CD4-positive, alpha-beta T cell treated with Interferon alpha-2 for 1 hour (primary cell): ENCODE measurements around the gene LRRFIP1.
"Not testable (repeated sequence)": the region's sequence is repeated elsewhere in the genome, so short reads cannot be mapped to it uniquely, and the experiment has no call there.

Source experiments
- DNase-seq, 2 donors: peaks; one replicate each; pipeline ENCODE4 v3.0.0-alpha.2; 2020 to 2022

Gene LRRFIP1

GRCh38 chr2:237666606-237667005 lies 39.2 kb downstream of the LRRFIP1 start:
- no peak for DNase-seq

- not testable (repeated sequence) for DNase-seq
Observed at GRCh38 chr2:237667050-237667576, 39.7 kb downstream of the LRRFIP1 start.

GRCh38 chr2:237667893-237668292 lies 40.5 kb downstream of the LRRFIP1 start:
- DNase-seq = no peak

- DNase-seq = no peak
Observed at GRCh38 chr2:237668440-237668839, 41.1 kb downstream of the LRRFIP1 start.

GRCh38 chr2:237669283-237669627 lies 41.9 kb downstream of the LRRFIP1 start:
- DNase-seq = no peak

GRCh38 chr2:237669628-237670392 lies 42.4 kb downstream of the LRRFIP1 start:
- DNase-seq = peak in 1 of 2 donors; percentile 21

- no peak for DNase-seq
Observed at GRCh38 chr2:237670641-237671040, 43.3 kb downstream of the LRRFIP1 start.

- no peak for DNase-seq
Observed at GRCh38 chr2:237671466-237672138, 44.2 kb downstream of the LRRFIP1 start.

GRCh38 chr2:237672731-237673129 lies 45.3 kb downstream of the LRRFIP1 start:
- DNase-seq = no peak

- DNase-seq = peak; percentile 92 to 94
Observed at GRCh38 chr2:237673130-237674001, 46.0 kb downstream of the LRRFIP1 start.

- DNase-seq = peak; percentile 94 to 96
Observed at GRCh38 chr2:237674731-237675276, 47.4 kb downstream of the LRRFIP1 start.

- DNase-seq = peak in 1 of 2 donors; percentile 51
Observed at GRCh38 chr2:237675316-237675715, 47.9 kb downstream of the LRRFIP1 start.

- DNase-seq = no peak
Observed at GRCh38 chr2:237680702-237681478, 53.5 kb downstream of the LRRFIP1 start.

- DNase-seq = no peak
Observed at GRCh38 chr2:237682151-237682550, 54.8 kb downstream of the LRRFIP1 start.

GRCh38 chr2:237682856-237683670 lies 55.7 kb downstream of the LRRFIP1 start:
- no peak for DNase-seq

GRCh38 chr2:237685408-237685807 lies 58.0 kb downstream of the LRRFIP1 start:
- no peak for DNase-seq

- peak in 1 of 2 donors; percentile 71 for DNase-seq
Observed at GRCh38 chr2:237686659-237687136, 59.3 kb downstream of the LRRFIP1 start.

GRCh38 chr2:237688081-237688480 lies 60.7 kb downstream of the LRRFIP1 start:
- no peak for DNase-seq

- DNase-seq = not testable (repeated sequence)
Observed at GRCh38 chr2:237688541-237688940, 61.2 kb downstream of the LRRFIP1 start.

- no peak for DNase-seq
Observed at GRCh38 chr2:237689336-237690131, 62.1 kb downstream of the LRRFIP1 start.
